Germinal center (tissue), 1 donor: ENCODE results near the gene GRAMD1B.

ENCODE experiments used
- DNase-seq: peaks from one replicate; pipeline ENCODE4 v3.0.0; 2012; ENCODE audit warnings: mixed read lengths, low spot score

Gene GRAMD1B

GRCh38 chr11:123535401-123535800, 105.3 kb downstream of the GRAMD1B start:
- no peak for DNase-seq

GRCh38 chr11:123536690-123537437, 106.8 kb downstream of the GRAMD1B start:
- DNase-seq: no peak

GRCh38 chr11:123537726-123538125, 107.7 kb downstream of the GRAMD1B start:
- DNase-seq: no peak

- DNase-seq: no peak
Observed at GRCh38 chr11:123543797-123544196, 113.7 kb downstream of the GRAMD1B start.

- DNase-seq: no peak
Observed at GRCh38 chr11:123544631-123545375, 114.7 kb downstream of the GRAMD1B start.

GRCh38 chr11:123545726-123546270, 115.7 kb downstream of the GRAMD1B start:
- DNase-seq: no peak

- no peak for DNase-seq
Observed at GRCh38 chr11:123546515-123546914, 116.4 kb downstream of the GRAMD1B start.

- peak; percentile 70 for DNase-seq
Observed at GRCh38 chr11:123547180-123547579, 117.1 kb downstream of the GRAMD1B start.

GRCh38 chr11:123548774-123549173, 118.7 kb downstream of the GRAMD1B start:
- no peak for DNase-seq

- no peak for DNase-seq
Observed at GRCh38 chr11:123549926-123550917, 120.2 kb downstream of the GRAMD1B start.

- DNase-seq: no peak
Observed at GRCh38 chr11:123551079-123551478, 121.0 kb downstream of the GRAMD1B start.

GRCh38 chr11:123556633-123557032, 126.6 kb downstream of the GRAMD1B start:
- no peak for DNase-seq

- DNase-seq: no peak
Observed at GRCh38 chr11:123558536-123559315, 128.7 kb downstream of the GRAMD1B start.

GRCh38 chr11:123559523-123559955, 129.5 kb downstream of the GRAMD1B start:
- DNase-seq: peak; percentile 38

GRCh38 chr11:123560006-123560405, 129.9 kb downstream of the GRAMD1B start:
- DNase-seq: peak; percentile 50

GRCh38 chr11:123561431-123561800, 131.3 kb downstream of the GRAMD1B start:
- DNase-seq: no peak

- DNase-seq: no peak
Observed at GRCh38 chr11:123562158-123562557, 132.1 kb downstream of the GRAMD1B start.

- no peak for DNase-seq
Observed at GRCh38 chr11:123562829-123563228, 132.8 kb downstream of the GRAMD1B start.

GRCh38 chr11:123564221-123564620, 134.2 kb downstream of the GRAMD1B start:
- no peak for DNase-seq

- no peak for DNase-seq
Observed at GRCh38 chr11:123566852-123567251, 136.8 kb downstream of the GRAMD1B start.

GRCh38 chr11:123567466-123567865, 137.4 kb downstream of the GRAMD1B start:
- no peak for DNase-seq
